GM23338 (cell line): ENCODE measurements around the gene CYP1B1. TPM values are rescaled to one million over a fixed set of nuclear protein-coding genes. Genes with fewer than 3 reads are reported as not detected.

Experiments used
- ATAC-seq: fragments of 200-7000 bp; cut with Tn5 transposase; 3 replicates; pipeline ENCODE4 v1.9.1; 2020
- DNase-seq: peaks from one replicate; pipeline ENCODE4 v3.0.0-alpha.2; 2015; ENCODE audit warnings: low spot score
- H2AFZ ChIP-seq: fragments of 200-600 bp; sonication (generic); 2 replicates; pipeline ENCODE4 v1.8.0; 2016; ENCODE audit warnings: antibody characterized with exemption, mild to moderate bottlenecking, moderate library complexity
- H3F3A ChIP-seq: fragments of 200-600 bp; sonication (generic); replicated peaks from 2 replicates; pipeline ENCODE4 v1.8.0; 2017; ENCODE audit warnings: antibody characterized with exemption, mixed run types, low read depth
- H3K27ac ChIP-seq: fragments of 200-600 bp; sonication (generic); 2 replicates; pipeline ENCODE4 v1.6.1; 2016; ENCODE audit warnings: low read depth
- H3K27me3 ChIP-seq: fragments of 200-600 bp; sonication (generic); 2 replicates; pipeline ENCODE4 v1.8.0; 2016; ENCODE audit warnings: mild to moderate bottlenecking, mixed run types, moderate library complexity; ENCODE audit not compliant: insufficient read depth
- H3K36me3 ChIP-seq: fragments of 200-600 bp; sonication (generic); 2 replicates; pipeline ENCODE4 v1.8.0; 2016; ENCODE audit warnings: mild to moderate bottlenecking; ENCODE audit not compliant: insufficient read depth
- H3K4me1 ChIP-seq: fragments of 200-600 bp; sonication (generic); 2 replicates; pipeline ENCODE4 v1.8.0; 2016; ENCODE audit warnings: mild to moderate bottlenecking, moderate library complexity; ENCODE audit not compliant: insufficient read depth
- H3K4me2 ChIP-seq: fragments of 200-600 bp; sonication (generic); 2 replicates; pipeline ENCODE4 v1.7.1; 2017; ENCODE audit warnings: mixed run types
- H3K4me3 ChIP-seq: fragments of 200-600 bp; sonication (generic); 2 replicates; pipeline ENCODE4 v1.6.1; 2016; ENCODE audit warnings: mixed run types
- H3K79me2 ChIP-seq: fragments of 200-600 bp; sonication (generic); replicated peaks from 2 replicates; pipeline ENCODE4 v1.8.0; 2017; ENCODE audit warnings: mild to moderate bottlenecking; ENCODE audit not compliant: insufficient read depth
- H3K9me2 ChIP-seq: fragments of 200-600 bp; sonication (generic); 2 replicates; pipeline ENCODE4 v1.8.0; 2017; ENCODE audit not compliant: insufficient read depth
- H4K20me1 ChIP-seq: fragments of 200-600 bp; sonication (generic); replicated peaks from 2 replicates; pipeline ENCODE4 v1.8.0; 2017; ENCODE audit warnings: mild to moderate bottlenecking; ENCODE audit not compliant: insufficient read depth
- H3K27ac Mint-ChIP-seq: 2 replicates; pipeline ENCODE4 v1.8.0; 2020; ENCODE audit warnings: inconsistent platforms, mild to moderate bottlenecking, moderate library complexity, mixed read lengths
- H3K27me3 Mint-ChIP-seq: 3 replicates; pipeline ENCODE4 v1.8.0; 2022; ENCODE audit warnings: low read depth, mild to moderate bottlenecking, moderate library complexity, mixed read lengths, inconsistent platforms; ENCODE audit not compliant: insufficient read depth, poor library complexity
- H3K36me3 Mint-ChIP-seq: 3 replicates; pipeline ENCODE4 v1.8.0; 2021; ENCODE audit warnings: low read depth, mild to moderate bottlenecking, inconsistent platforms, moderate library complexity, mixed read lengths
- H3K4me1 Mint-ChIP-seq: 3 replicates; pipeline ENCODE4 v1.8.0; 2020; ENCODE audit warnings: mild to moderate bottlenecking, inconsistent platforms, mixed read lengths
- H3K4me3 Mint-ChIP-seq: 3 replicates; pipeline ENCODE4 v1.8.0; 2021; ENCODE audit warnings: moderate library complexity, mild to moderate bottlenecking, inconsistent platforms, mixed read lengths
- H3K9me3 Mint-ChIP-seq: 3 replicates; pipeline ENCODE4 v1.8.0; 2020; ENCODE audit warnings: moderate library complexity, mild to moderate bottlenecking, inconsistent platforms, mixed read lengths
- CREB1 ChIP-seq: fragments of 250-450 bp; sonication (Bioruptor Pico); IDR thresholded peaks from 2 replicates; pipeline ENCODE4 v1.5.0; 2020; ENCODE audit warnings: low read depth, mild to moderate bottlenecking, moderate library complexity
- CTCF ChIP-seq, 2 experiments: fragments of 200-600 bp in 1 of 2; sonication (generic) in 1 of 2; conservative IDR thresholded peaks; 2 replicates each; pipeline versions ENCODE4 v1.5.1 to v1.6.1; 2016 to 2017; ENCODE audit warnings: antibody characterized with exemption in 2 of 2, low read depth in 2 of 2, mild to moderate bottlenecking in 2 of 2, moderate library complexity in 1 of 2
- ETS1 ChIP-seq: IDR thresholded peaks from 2 replicates; pipeline ENCODE4 v1.6.1; 2016; ENCODE audit warnings: antibody characterized with exemption
- EZH2 ChIP-seq: fragments of 200-600 bp; sonication (generic); IDR thresholded peaks from one replicate; pipeline ENCODE4 v1.8.0; 2017; ENCODE audit warnings: antibody characterized with exemption, mild to moderate bottlenecking, low read depth; ENCODE audit not compliant: unreplicated experiment
- EZH2phosphoT487 ChIP-seq: fragments of 200-600 bp; sonication (generic); IDR thresholded peaks from one replicate; pipeline ENCODE4 v1.8.1; 2018; ENCODE audit warnings: antibody characterized with exemption; ENCODE audit not compliant: unreplicated experiment
- JUNB ChIP-seq: IDR thresholded peaks from one replicate; pipeline ENCODE4 v1.6.1; 2016; ENCODE audit warnings: antibody characterized with exemption; ENCODE audit not compliant: unreplicated experiment
- NANOG ChIP-seq: IDR thresholded peaks from 2 replicates; pipeline ENCODE4 v1.6.1; 2016; ENCODE audit warnings: antibody characterized with exemption, borderline replicate concordance
- POLR2AphosphoS5 ChIP-seq: IDR thresholded peaks from 2 replicates; pipeline ENCODE4 v1.6.1; 2016; ENCODE audit warnings: antibody characterized with exemption, low read depth
- REST ChIP-seq: IDR thresholded peaks from one replicate; pipeline ENCODE4 v1.6.1; 2018; ENCODE audit warnings: antibody characterized with exemption; ENCODE audit not compliant: unreplicated experiment
- STAT1 ChIP-seq: IDR thresholded peaks from one replicate; pipeline ENCODE4 v1.6.1; 2016; ENCODE audit warnings: antibody characterized with exemption; ENCODE audit not compliant: unreplicated experiment
- ZNF114 ChIP-seq: fragments of 250-450 bp; sonication (Bioruptor Pico); IDR thresholded peaks from 2 replicates; pipeline ENCODE4 v1.5.0; 2020; ENCODE audit warnings: mild to moderate bottlenecking, moderate library complexity
- ZNF331 ChIP-seq: fragments of 250-450 bp; sonication (Bioruptor Pico); IDR thresholded peaks from 2 replicates; pipeline ENCODE4 v1.5.0; 2020; ENCODE audit warnings: low read depth, mild to moderate bottlenecking, moderate library complexity
- ZNF462 ChIP-seq: fragments of 250-450 bp; sonication (Bioruptor Pico); IDR thresholded peaks from 2 replicates; pipeline ENCODE4 v1.5.0; 2020; ENCODE audit warnings: mild to moderate bottlenecking, moderate library complexity
- polyA plus RNA-seq: library from polyadenylated mRNA; unstranded; fragments of >200 nt; fragmentation: Nextera tagmentation; extraction: Ambion mirVana; gene quantifications from 2 replicates; pipeline ENCODE4 v1.2.1, GENCODE V29; 2016
- total RNA-seq: library from RNA; depleted of rRNA; stranded (reverse); fragments of >200 nt; shearing (Covaris generic); gene quantifications from 2 replicates; pipeline ENCODE4 v1.2.3, GENCODE V29; 2014

The CYP1B1 gene
- total and polyA plus RNA-seq, 2 experiments from 2014 or later = 3.3 to 6.2 TPM

- peaks cover 59% of the 10 kb centered on the region for H3K27me3 Mint-ChIP-seq
- H2AFZ ChIP-seq = peak overlapping the region; percentile 97
- peak overlapping the region; percentile 72 for H3K4me3 Mint-ChIP-seq
- no peaks in the 10 kb centered on the region; the same call in 2 of the 3 replicates for H3K9me3 Mint-ChIP-seq
- H3F3A ChIP-seq = peaks cover 26% of the 10 kb centered on the region
- H3K4me1 ChIP-seq = peaks cover 38% of the 10 kb centered on the region
- peaks cover 4% of the 10 kb centered on the region for H3K36me3 Mint-ChIP-seq
- H3K4me3 ChIP-seq = peak overlapping the region; percentile 53
- H3K27ac Mint-ChIP-seq = no peak overlapping the region
- no peaks in the 10 kb centered on the region for H4K20me1 ChIP-seq
- H3K9me2 ChIP-seq = no peaks in the 10 kb centered on the region
- H3K4me1 Mint-ChIP-seq = peaks cover 39% of the 10 kb centered on the region
- H3K36me3 ChIP-seq = no peaks in the 10 kb centered on the region
- DNase-seq (peak; percentile 66), ATAC-seq (peak; percentile 16)
- H3K79me2 ChIP-seq = no peaks in the 10 kb centered on the region
- H3K27me3 ChIP-seq = peaks cover 69% of the 10 kb centered on the region
- H3K4me2 ChIP-seq = peak overlapping the region; percentile 77
- H3K27ac ChIP-seq = no peak overlapping the region
- no peak for TF ChIP-seq ETS1
- no peak for TF ChIP-seq ZNF114 (CRISPR knock-in tag)
- no peak for TF ChIP-seq POLR2AphosphoS5
- TF ChIP-seq CTCF (conservative IDR thresholded peaks at IDR 0.05; ENCODE audit: low read depth in 2 of 2) = no peak
- no peak for TF ChIP-seq STAT1
- TF ChIP-seq EZH2 = peak; percentile 86
- TF ChIP-seq ZNF462 (CRISPR knock-in tag) = no peak
- peak; percentile 59 for TF ChIP-seq EZH2phosphoT487
- no peak; the same call in 1 of the 2 replicates for TF ChIP-seq CREB1 (CRISPR knock-in tag)
- no peak for TF ChIP-seq REST
- TF ChIP-seq ZNF331 (CRISPR knock-in tag) = no peak
- TF ChIP-seq NANOG = no peak
- TF ChIP-seq JUNB = no peak
These were observed 1.0 kb downstream of the CYP1B1 start for GRCh38 chr2:38074764-38075506.
